ENCODE data around the gene ITGA7.
"Not testable (repeated sequence)": the region's sequence is repeated elsewhere in the genome, so short reads cannot be mapped to it uniquely, and the experiment has no call there.

Gene ITGA7

DNA sequence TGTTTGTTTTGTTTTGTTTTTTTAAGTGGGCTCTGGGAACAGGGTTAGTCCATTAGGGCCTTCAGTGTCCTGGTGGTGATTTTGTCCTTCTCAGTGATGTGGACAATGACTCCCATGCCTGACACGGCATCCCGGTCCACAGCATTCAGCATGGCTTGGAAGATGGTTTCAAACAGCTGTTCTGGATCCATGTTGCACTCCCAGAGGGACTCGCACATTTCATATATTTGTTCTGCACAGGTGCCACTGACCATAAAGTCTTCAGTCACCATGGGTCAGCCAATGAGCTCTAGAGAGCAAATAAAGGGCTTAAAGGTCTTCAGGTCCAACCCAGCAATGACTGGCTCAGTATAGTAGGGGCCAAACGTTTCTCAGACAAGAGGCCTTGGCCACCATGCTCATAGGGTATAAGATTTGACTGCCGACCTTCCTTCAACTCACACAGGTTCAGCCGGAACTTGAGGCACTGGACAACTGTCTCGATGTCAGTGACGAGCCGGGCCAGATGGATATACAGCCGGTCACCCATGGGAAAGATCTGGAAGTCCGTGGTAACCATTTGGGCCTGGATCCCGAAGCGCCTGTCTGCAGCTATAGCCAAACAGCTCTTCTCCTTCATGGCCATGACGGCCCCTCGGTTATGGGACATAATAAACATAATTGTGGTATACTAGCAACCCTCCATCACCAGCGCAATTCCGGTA lies 53.0 kb downstream of the ITGA7 start:
- TF ChIP-seq CTCF (IDR thresholded peaks at IDR 0.05; ENCODE audit: control insufficient read depth, extremely low read depth, insufficient read depth): no peak
- no peak overlapping the region for H3K4me3 ChIP-seq (ENCODE audit: low read depth, low read length)

GRCh38 chr12:55653031-55653430 lies 54.7 kb downstream of the ITGA7 start:
- DNase-seq (ENCODE audit: low read depth): no peak
- TF ChIP-seq CTCF (IDR thresholded peaks at IDR 0.05; ENCODE audit: control insufficient read depth, extremely low read depth, insufficient read depth): no peak
- no peak overlapping the region for H3K4me3 ChIP-seq (ENCODE audit: low read depth, low read length)

More for the DNA sequence above, 53.0 kb downstream of the ITGA7 start:
- no peak for DNase-seq (ENCODE audit: low read depth)

- no peak overlapping the region for H3K4me3 ChIP-seq (ENCODE audit: low read depth, low read length)
- no peak for DNase-seq (ENCODE audit: low read depth)
- no peak for TF ChIP-seq CTCF (IDR thresholded peaks at IDR 0.05; ENCODE audit: control insufficient read depth, extremely low read depth, insufficient read depth)
Measured at GRCh38 chr12:55652352-55652751, 55.4 kb downstream of the ITGA7 start.

GRCh38 chr12:55651299-55651683 lies 56.4 kb downstream of the ITGA7 start:
- no peak for DNase-seq (ENCODE audit: low read depth)
- H3K4me3 ChIP-seq (ENCODE audit: low read depth, low read length): no peak overlapping the region

DNA sequence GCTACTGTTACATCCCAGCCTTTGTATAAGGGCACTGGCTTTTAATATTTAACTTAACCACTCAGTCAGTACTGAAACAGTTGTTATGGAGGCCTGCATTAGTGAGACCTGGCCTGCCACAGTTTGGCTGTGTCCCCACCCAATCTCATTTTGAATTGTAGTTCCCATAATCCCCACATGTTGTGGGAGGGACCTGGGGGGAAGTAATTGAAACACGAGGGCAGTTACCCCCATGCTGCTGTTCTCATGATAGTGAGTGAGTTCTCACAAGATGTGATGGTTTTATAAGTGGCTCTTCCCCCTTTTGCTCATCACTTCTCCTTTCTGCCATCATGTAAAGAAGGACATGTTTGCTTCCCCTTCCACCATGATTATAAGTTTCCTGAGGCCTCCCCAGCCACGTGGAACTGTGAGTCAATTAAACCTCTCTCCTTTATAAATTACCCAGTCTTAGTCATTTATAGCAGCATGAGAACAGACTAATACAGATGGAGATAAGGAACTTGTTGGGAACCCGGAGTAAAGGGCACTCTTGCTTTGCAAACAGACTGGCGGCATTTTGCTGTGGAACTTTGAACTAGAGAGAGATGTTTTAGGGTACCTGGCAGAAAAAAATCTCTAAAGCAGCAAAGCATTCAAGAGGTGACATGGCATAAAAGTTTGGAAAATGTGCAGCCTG lies 56.9 kb downstream of the ITGA7 start:
- DNase-seq (ENCODE audit: low read depth); H3K4me3 ChIP-seq (ENCODE audit: low read depth, low read length): not testable (repeated sequence)

More at GRCh38 chr12:55651299-55651683, 56.4 kb downstream of the ITGA7 start:
- TF ChIP-seq CTCF (IDR thresholded peaks at IDR 0.05; ENCODE audit: control insufficient read depth, extremely low read depth, insufficient read depth): no peak

GRCh38 chr12:55647027-55647426 lies 60.7 kb downstream of the ITGA7 start:
- DNase-seq (ENCODE audit: low read depth): no peak
- H3K4me3 ChIP-seq (ENCODE audit: low read depth, low read length): no peak overlapping the region
- TF ChIP-seq CTCF (IDR thresholded peaks at IDR 0.05; ENCODE audit: control insufficient read depth, extremely low read depth, insufficient read depth): no peak

DNA sequence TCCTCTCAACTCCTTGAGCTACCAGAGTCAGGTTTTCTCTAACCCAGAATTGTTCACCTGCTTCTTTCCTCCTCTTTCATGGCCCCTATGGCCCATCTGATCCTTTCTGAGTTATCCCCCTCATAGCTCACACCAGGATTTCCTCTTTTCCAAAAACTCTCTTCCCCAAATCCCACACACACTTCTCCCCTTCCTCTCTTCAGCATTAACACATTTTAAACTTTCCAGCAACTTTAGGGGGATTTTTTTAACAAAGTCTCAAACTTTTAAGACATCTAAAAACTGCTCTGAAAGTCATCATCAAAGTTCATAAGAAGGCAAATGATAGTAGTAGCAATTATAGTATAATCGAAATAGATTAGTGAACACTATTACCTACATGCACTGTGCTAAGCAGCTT lies 63.1 kb downstream of the ITGA7 start:
- no peak for DNase-seq (ENCODE audit: low read depth)
- TF ChIP-seq CTCF (IDR thresholded peaks at IDR 0.05; ENCODE audit: control insufficient read depth, extremely low read depth, insufficient read depth): no peak
- no peak overlapping the region for H3K4me3 ChIP-seq (ENCODE audit: low read depth, low read length)
